GM12875 (cell line): ENCODE results near the gene GBGT1.

Experiments used
- H3K4me3 ChIP-seq: one replicate; pipeline ENCODE4 v1.5.1; 2011; ENCODE audit warnings: low read depth, low read length, control low read depth
- TF ChIP-seq, protein P1 (sequence below): IDR thresholded peaks from 2 replicates; pipeline ENCODE4 v1.5.1; 2011; ENCODE audit warnings: low read depth, mild to moderate bottlenecking, control low read depth, inconsistent platforms, low read length, moderate library complexity, borderline replicate concordance; ENCODE audit not compliant: insufficient read depth

The GBGT1 gene

DNA sequence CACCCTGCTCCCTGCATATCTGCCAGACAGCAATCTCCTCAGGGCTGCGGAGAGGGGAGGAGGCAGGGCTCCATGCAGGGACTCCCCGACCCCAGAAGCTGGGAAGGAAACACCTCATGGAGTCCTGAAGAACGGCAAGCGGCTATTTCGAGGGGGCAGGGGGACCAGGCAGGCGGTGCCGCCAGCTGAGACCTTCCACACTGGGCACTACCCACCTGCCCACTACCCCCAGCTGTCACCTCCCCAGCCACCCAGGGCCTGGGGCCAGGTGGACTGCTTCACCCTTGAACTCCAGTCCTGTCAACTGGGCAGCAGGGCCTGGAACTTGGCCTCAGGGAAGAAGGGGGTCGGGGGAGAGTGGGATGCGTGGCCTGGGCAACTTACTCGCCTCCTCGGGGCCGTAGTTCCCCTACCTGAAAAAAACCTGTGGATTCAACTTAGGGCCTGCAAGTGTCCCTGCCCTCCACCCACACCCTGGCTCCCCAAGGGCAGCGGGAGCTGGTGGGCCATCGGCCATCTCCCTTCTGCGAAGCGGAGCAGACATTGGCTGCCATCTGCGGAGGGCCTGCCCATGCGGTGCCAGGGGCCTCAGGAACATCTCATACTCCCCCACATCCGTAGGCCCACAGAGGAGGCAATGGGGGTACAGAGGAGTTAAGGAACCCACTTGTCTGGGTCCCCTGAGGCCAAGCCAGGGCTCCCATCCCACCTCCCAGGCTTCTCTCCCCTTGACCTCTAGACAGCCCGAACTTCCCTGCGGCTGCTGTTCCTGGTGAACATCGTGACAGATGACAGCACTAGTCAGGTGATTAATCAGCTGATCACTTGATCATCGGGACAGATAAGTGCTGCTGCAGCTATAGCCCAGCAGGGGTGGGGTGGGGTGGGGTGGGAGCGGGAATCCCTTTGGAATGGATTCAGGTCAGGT is 24.2 kb downstream of the GBGT1 start:
- TF ChIP-seq, protein P1, sequence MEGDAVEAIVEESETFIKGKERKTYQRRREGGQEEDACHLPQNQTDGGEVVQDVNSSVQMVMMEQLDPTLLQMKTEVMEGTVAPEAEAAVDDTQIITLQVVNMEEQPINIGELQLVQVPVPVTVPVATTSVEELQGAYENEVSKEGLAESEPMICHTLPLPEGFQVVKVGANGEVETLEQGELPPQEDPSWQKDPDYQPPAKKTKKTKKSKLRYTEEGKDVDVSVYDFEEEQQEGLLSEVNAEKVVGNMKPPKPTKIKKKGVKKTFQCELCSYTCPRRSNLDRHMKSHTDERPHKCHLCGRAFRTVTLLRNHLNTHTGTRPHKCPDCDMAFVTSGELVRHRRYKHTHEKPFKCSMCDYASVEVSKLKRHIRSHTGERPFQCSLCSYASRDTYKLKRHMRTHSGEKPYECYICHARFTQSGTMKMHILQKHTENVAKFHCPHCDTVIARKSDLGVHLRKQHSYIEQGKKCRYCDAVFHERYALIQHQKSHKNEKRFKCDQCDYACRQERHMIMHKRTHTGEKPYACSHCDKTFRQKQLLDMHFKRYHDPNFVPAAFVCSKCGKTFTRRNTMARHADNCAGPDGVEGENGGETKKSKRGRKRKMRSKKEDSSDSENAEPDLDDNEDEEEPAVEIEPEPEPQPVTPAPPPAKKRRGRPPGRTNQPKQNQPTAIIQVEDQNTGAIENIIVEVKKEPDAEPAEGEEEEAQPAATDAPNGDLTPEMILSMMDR: no peak
- no peak overlapping the region for H3K4me3 ChIP-seq

DNA sequence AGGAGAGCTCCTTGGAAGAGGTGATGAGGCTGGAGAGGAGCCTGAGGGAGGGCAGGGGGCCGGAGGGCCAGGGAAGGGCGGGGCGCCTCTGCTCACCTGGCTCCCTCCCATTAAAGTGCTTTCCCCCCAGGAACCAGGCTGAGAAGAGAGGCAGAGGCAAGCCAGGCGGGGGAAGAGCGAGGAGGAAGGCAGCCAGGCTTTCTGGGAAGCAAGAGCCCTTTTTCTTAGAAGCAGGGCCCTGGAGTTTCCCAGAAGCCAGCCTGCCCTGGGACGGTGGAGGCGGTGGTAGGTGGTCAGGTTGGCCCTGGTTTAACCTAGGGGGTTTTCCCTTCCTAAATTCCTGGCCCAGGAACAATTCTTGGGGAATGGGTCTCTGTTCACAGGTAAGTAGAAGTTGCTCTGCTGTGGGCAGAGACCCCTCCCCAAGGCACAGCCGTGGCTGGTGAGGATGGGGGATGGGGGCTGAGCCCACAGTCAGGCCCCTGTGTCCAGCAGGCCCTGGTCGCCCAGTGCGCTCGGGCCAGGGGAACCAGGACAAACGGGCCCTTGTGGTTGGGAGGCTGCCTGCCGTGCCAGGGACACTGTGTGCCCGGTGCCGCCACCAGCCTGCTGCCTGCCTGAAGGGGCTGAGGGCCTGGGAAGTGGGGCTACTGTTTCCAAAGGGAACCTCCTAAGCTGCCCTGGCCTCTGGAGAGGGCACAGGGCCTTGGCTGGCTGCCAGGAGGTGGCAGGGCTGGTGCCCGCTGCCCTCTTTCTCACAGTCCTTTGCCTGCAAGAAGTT is 26.1 kb downstream of the GBGT1 start:
- no peak overlapping the region for H3K4me3 ChIP-seq
- TF ChIP-seq, protein P1: no peak

DNA sequence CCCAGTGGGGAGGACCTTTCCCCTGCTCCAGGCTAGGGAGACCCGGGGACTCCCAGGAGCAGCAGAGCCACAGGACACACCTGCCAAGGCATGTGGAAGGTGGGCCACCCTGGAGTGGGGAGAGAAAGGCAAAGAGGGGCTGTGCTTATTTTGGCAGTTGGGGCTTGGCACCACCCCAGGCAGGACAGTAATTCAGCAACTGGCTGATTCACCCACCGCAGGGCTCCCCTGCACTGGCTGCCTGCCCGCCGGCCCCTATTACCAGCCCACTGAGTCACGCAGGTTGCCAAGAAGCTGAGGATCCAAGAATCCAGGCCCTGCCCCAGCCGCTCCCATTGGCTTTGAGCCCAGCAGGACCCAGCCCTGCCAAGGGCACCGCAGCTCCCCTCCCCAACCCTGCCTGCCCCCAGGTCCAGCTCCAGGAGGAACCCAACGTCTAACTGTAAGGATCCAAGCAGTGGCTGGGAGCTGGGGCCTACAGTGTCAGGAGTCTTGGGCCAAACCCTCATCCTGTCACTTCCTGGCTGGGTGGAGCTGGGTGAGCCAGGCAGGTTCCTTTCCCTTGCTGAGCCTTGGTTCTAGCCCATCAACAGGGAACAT is 28.5 kb downstream of the GBGT1 start:
- no peak overlapping the region for H3K4me3 ChIP-seq
- TF ChIP-seq, protein P1: no peak

DNA sequence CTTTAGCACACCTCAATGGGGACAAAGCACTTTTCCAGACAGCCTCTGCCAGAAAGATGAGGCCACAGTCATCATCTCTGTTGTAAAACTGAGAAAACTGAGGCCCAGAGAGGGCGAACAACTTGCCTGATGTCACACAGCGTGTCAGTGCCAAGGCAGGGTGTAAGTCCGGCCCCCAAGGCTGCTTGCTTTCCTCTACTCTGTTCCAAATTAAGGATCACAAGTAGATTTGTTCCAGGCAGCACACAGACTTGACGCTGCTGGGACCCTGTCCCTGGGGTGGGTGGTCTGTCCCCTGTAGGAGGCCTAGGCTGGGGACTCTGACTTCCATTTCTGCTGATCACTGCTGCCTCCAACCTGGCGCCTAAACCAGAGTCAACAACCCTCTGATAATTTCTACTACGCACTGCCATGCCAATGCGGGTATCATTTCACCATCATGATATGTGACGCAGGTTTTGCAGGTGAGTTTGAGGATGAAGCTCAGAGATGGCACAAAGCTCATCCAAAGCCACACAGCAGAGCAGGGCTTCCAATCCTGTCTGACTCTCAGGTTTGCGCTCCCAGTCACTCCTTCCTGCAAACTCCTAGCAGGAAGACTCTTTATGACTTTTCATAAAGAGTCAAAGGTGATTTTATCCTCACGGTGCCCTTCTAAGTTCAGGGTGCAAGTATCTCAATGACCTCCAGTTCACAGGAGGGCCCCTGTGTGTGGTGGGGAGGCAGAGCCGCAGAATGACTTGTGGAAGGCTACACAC is 29.1 kb downstream of the GBGT1 start:
- no peak overlapping the region for H3K4me3 ChIP-seq

DNA sequence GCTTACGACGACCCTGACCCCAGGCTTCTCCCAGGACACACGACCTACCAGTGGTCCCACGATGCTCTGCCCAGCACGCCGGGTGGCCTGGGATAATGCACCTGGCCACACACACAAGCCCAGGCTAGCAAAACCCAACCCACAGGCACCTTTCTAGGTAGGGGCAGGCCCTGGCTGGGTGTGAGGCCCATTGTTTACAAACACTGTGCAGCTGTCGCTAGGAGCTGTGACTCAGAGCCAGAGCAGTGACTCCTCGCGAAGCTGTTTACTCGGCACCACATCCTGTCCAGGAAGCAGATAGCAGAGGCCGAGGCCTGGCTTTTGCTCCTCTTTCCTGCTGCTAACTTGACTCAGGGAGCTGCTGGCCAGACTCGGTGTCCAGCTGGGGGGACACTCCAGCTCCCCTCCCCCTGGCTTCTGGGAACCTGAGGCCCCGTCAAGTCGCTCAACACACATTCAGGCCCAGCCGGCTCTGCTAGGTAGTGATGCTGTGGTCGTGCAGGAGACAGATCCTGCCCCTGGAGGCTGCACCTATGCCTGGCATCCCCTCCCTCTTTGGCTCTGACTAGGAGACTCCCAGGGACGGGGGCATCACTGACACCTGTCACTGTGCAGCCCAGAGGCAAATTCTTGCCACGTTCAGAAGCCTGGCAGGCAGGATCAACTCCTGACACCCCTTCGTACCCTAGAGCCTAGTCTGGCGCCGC is 29.9 kb downstream of the GBGT1 start:
- H3K4me3 ChIP-seq: no peak overlapping the region
- TF ChIP-seq, protein P1: 0 out of 2 replicates have a peak, but pooled peaks have one; percentile 9

More for the DNA sequence above, 29.1 kb downstream of the GBGT1 start:
- TF ChIP-seq, protein P1: no peak

DNA sequence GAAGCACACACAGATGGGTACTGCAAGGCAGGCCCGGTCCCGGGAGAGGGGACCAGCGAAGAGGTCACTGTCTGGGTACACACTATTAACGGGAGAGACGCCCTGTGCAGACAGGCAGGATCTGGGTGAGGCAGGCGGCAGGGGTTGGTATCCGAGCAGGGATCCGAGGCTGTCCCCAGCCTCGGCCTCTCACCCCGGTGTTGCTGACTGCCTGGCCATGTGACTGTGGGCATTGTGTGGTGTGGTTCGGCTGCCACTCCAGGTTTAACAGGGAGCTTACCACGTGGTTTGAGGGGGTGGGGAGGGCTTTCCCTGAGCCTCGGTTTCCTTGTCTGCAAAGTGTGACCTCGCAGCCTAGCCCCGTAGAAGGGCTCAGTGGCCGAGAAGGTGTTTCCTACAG is 31.5 kb downstream of the GBGT1 start:
- TF ChIP-seq, protein P1: no peak
- no peak overlapping the region for H3K4me3 ChIP-seq
